ENCODE results near the gene NDFIP1. TPM values are rescaled to one million over a fixed set of nuclear protein-coding genes. Genes with fewer than 3 reads are reported as not detected.

NDFIP1 gene
- total RNA-seq, 3 donors from 2014 or later, result 115 to 135 (median 117) TPM

DNA sequence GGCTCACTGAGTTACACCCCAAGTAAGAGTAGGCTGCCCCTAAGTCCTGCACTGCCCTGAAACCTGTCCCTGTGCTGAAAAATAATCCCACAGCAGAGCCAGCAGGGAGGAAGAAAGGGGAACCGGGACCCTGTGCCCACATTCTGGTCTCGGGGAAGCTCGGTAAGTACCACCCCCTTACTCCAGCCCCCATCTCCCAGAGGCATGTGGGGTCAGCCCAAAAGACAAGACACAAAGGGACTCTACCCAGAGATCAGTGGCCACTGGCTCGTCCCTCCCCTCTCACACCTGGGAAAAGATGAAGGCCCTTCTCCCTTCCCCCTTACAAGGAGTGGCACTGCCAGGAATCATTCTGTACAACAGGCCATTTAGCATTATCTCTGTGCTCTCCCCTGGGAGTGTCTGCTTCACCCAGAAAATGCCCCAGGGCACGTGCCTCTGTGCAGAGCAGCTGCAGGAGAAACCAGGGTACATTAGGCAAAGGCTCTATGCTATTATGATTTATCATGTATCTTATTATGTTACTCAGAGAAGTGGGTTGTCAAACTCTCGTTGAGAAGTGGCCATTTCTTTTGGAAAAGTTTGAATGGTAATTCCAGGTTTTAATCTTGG, 71.3 kb downstream of the NDFIP1 start:
- no peaks in the 10 kb centered on the region for H3K27me3 ChIP-seq
- intact Hi-C loops (cut with DNase I; ENCODE audit: low total_unique reads), result no loop called here
- H3K4me1 ChIP-seq, result no peaks in the 10 kb centered on the region
- DNase-seq (ENCODE audit: low spot score in 2 of 2), result no peak
- no peaks in the 10 kb centered on the region for H3K36me3 ChIP-seq
- H3K9me3 ChIP-seq, result no peaks in the 10 kb centered on the region
- TF ChIP-seq, protein P1, sequence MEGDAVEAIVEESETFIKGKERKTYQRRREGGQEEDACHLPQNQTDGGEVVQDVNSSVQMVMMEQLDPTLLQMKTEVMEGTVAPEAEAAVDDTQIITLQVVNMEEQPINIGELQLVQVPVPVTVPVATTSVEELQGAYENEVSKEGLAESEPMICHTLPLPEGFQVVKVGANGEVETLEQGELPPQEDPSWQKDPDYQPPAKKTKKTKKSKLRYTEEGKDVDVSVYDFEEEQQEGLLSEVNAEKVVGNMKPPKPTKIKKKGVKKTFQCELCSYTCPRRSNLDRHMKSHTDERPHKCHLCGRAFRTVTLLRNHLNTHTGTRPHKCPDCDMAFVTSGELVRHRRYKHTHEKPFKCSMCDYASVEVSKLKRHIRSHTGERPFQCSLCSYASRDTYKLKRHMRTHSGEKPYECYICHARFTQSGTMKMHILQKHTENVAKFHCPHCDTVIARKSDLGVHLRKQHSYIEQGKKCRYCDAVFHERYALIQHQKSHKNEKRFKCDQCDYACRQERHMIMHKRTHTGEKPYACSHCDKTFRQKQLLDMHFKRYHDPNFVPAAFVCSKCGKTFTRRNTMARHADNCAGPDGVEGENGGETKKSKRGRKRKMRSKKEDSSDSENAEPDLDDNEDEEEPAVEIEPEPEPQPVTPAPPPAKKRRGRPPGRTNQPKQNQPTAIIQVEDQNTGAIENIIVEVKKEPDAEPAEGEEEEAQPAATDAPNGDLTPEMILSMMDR (IDR thresholded peaks at IDR 0.05), result no peak
- TF ChIP-seq POLR2A (IDR thresholded peaks at IDR 0.05) (no peak), POLR2AphosphoS5 (IDR thresholded peaks at IDR 0.05) (no peak)
- H3K4me3 ChIP-seq, result no peak overlapping the region
- H3K27ac ChIP-seq, result no peak overlapping the region

DNA sequence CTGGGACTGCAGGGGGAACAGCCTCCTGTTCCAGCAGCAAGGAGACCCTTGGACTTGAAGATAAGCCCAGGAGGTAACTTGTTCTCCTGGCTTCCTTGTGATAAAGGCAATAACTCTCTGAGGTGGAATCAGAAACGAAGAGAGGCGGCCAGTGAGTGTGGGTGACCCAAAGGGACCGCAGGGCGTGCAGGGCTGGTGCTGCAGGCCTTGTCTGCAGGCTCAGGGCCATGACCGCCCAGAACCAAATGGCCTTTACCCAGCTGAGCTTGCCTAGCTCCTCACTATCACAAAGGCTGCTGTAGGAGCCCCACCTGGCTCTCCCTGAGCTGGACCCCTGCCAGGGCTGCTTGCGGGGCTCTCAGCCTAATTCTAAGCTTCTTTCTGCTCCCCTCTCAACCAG, 72.5 kb downstream of the NDFIP1 start:
- no peaks in the 10 kb centered on the region for H3K27me3 ChIP-seq
- no peaks in the 10 kb centered on the region for H3K9me3 ChIP-seq
- H3K4me1 ChIP-seq, result no peaks in the 10 kb centered on the region
- H3K27ac ChIP-seq, result no peak overlapping the region
- intact Hi-C loops (cut with DNase I; ENCODE audit: low total_unique reads), result no loop called here
- H3K36me3 ChIP-seq, result no peaks in the 10 kb centered on the region
- DNase-seq (ENCODE audit: low spot score in 2 of 2), result no peak
- no peak overlapping the region for H3K4me3 ChIP-seq
- TF ChIP-seq, protein P1 (IDR thresholded peaks at IDR 0.05), result no peak
- TF ChIP-seq POLR2AphosphoS5 (IDR thresholded peaks at IDR 0.05) (no peak), POLR2A (IDR thresholded peaks at IDR 0.05) (no peak)

DNA sequence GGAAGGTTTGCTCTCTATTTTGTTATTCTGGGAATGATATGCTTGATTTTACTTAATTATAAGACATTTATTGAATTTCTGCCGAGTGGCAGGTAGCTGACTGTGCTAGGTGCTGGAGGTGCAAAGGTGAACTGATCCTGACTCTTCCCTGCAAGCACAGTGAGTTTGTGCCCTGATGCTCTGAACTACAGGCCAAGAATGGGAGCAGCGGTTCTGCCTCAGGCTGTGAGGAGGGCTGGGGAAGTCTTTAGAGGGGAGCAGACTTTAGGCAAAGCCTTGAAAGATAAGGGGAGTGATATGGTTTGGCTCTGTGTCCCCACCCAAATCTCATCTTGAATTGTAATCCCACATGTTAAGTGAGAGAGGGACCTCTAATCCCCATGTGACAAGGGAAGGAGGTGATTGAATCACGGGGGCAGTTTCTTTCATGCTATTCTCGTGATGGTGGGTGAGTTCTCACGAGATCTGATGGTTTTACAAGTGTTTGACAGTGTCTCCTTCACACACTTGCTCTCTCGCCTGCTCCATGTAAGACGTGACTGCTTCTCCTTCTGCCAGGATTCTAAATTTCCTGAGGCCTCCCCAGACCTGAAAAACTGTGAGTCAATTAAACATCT, 73.1 kb downstream of the NDFIP1 start:
- no peaks in the 10 kb centered on the region for H3K4me1 ChIP-seq
- no peaks in the 10 kb centered on the region for H3K9me3 ChIP-seq
- no peaks in the 10 kb centered on the region for H3K27me3 ChIP-seq
- TF ChIP-seq POLR2AphosphoS5 (IDR thresholded peaks at IDR 0.05), result no peak
- intact Hi-C loops (cut with DNase I; ENCODE audit: low total_unique reads), result no loop called here
- DNase-seq (ENCODE audit: low spot score in 2 of 2), result no peak
- H3K4me3 ChIP-seq, result no peak overlapping the region
- no peaks in the 10 kb centered on the region for H3K36me3 ChIP-seq
- no peak overlapping the region for H3K27ac ChIP-seq

DNA sequence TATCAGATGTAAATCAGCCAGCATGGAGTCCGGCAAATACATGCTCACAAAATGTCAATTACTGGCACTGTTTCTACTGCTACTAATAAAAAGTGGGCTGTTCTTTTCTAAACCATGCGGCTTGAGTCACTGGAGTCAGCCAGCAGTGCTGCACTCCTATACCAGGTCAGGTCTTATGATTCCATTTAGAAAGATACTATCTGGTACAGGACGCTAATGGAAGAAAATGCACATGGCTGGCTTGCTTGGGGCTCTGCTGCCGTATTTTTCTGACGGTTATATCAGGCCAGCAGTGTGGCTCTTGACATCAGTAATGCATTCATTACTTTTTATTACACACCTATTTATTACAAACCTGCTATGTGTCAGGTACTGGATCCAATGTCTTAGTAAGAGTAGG, 74.3 kb downstream of the NDFIP1 start:
- TF ChIP-seq POLR2A (IDR thresholded peaks at IDR 0.05) (no peak), POLR2AphosphoS5 (IDR thresholded peaks at IDR 0.05) (no peak)
- TF ChIP-seq, protein P1 (IDR thresholded peaks at IDR 0.05), result no peak
- H3K9me3 ChIP-seq, result no peaks in the 10 kb centered on the region
- no peaks in the 10 kb centered on the region for H3K27me3 ChIP-seq
- H3K36me3 ChIP-seq, result no peaks in the 10 kb centered on the region
- no peak for DNase-seq (ENCODE audit: low spot score in 2 of 2)
- H3K4me1 ChIP-seq, result no peaks in the 10 kb centered on the region
- intact Hi-C loops (cut with DNase I; ENCODE audit: low total_unique reads), result no loop called here
- H3K4me3 ChIP-seq, result no peak overlapping the region
- H3K27ac ChIP-seq, result no peak overlapping the region

DNA sequence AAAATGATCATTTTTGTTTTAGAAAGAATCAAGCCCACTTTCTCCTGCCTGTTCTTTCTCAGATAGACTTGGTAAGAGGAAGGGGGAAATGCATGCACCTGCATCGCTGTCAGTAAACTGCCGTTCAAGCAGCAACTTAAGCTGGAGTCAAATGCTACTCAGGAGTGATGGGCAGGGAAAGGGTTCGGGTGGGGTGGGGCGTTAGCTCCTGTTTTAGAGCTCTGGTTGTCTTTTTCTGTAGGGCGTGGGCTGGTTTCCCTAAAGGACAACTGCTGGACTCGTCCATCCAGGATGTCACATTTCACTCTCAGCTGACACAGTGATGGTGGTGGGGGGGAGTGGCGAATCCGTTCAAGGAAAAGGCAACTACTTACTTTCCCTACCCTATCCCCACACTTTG, 75.0 kb downstream of the NDFIP1 start:
- no peak for DNase-seq (ENCODE audit: low spot score in 2 of 2)

More for the DNA sequence above, 75.0 kb downstream of the NDFIP1 start:
- no peaks in the 10 kb centered on the region for H3K9me3 ChIP-seq
- no peaks in the 10 kb centered on the region for H3K4me1 ChIP-seq
- intact Hi-C loops (cut with DNase I; ENCODE audit: low total_unique reads), result no loop called here
- H3K27me3 ChIP-seq, result no peaks in the 10 kb centered on the region
- H3K36me3 ChIP-seq, result no peaks in the 10 kb centered on the region
- TF ChIP-seq POLR2A (IDR thresholded peaks at IDR 0.05) (no peak), POLR2AphosphoS5 (IDR thresholded peaks at IDR 0.05) (no peak)
- TF ChIP-seq, protein P1 (IDR thresholded peaks at IDR 0.05), result no peak
- H3K4me3 ChIP-seq, result no peak overlapping the region
- H3K27ac ChIP-seq, result no peak overlapping the region

Measured in breast epithelium (tissue), 4 donors.